Measurements from ENCODE around the gene STAP2.
A peak's percentile ranks its signal among the peaks of the same experiment; 100 is the strongest.

Gene STAP2

GRCh38 chr19:4376991-4377781, 38.6 kb upstream of the STAP2 start:
- Histone ChIP-seq H3K27ac (ENCODE audit: low read depth, low read length, poor library complexity, severe bottlenecking) (no peak overlapping the region), H3K4me3 (ENCODE audit: low read depth, low read length, poor library complexity, severe bottlenecking) (no peak overlapping the region), H3K4me2 (ENCODE audit: low read length) (no peak overlapping the region), H3K27me3 (ENCODE audit: insufficient read depth, low read length) (no peaks in the 10 kb centered on the region), H3F3A (ENCODE audit: insufficient read depth, low read length) (no peaks in the 10 kb centered on the region), H3K79me2 (ENCODE audit: insufficient read depth, low read length) (no peaks in the 10 kb centered on the region), H3K9me3 (ENCODE audit: low read length) (no peaks in the 10 kb centered on the region), H3K9ac (ENCODE audit: low read length) (no peak overlapping the region), H3K4me1 (ENCODE audit: insufficient read depth, low read length, severe bottlenecking) (peaks cover 36% of the 10 kb centered on the region), H3K36me3 (ENCODE audit: insufficient read depth, low read length) (peaks cover 6% of the 10 kb centered on the region; the same call in 1 of the 2 replicates), H4K20me1 (ENCODE audit: insufficient read depth, low read length) (no peaks in the 10 kb centered on the region), H2AFZ (ENCODE audit: low read length) (no peak overlapping the region), H3K9me2 (ENCODE audit: low read depth, low read length) (no peaks in the 10 kb centered on the region)
- TF ChIP-seq CTCF (IDR thresholded peaks at IDR 0.05; ENCODE audit: low read length) (no peak), EZH2 (IDR thresholded peaks at IDR 0.05; ENCODE audit: borderline replicate concordance, low read length) (no peak)

- Histone ChIP-seq H3F3A (ENCODE audit: insufficient read depth, low read length) (no peaks in the 10 kb centered on the region), H3K4me1 (ENCODE audit: insufficient read depth, low read length, severe bottlenecking) (peaks cover 36% of the 10 kb centered on the region), H2AFZ (ENCODE audit: low read length) (no peak overlapping the region), H3K4me2 (ENCODE audit: low read length) (no peak overlapping the region), H3K79me2 (ENCODE audit: insufficient read depth, low read length) (no peaks in the 10 kb centered on the region), H3K27me3 (ENCODE audit: insufficient read depth, low read length) (no peaks in the 10 kb centered on the region), H3K4me3 (ENCODE audit: low read depth, low read length, poor library complexity, severe bottlenecking) (no peak overlapping the region), H3K36me3 (ENCODE audit: insufficient read depth, low read length) (peaks cover 6% of the 10 kb centered on the region; the same call in 1 of the 2 replicates), H4K20me1 (ENCODE audit: insufficient read depth, low read length) (no peaks in the 10 kb centered on the region), H3K27ac (ENCODE audit: low read depth, low read length, poor library complexity, severe bottlenecking) (no peak overlapping the region), H3K9me2 (ENCODE audit: low read depth, low read length) (no peaks in the 10 kb centered on the region), H3K9ac (ENCODE audit: low read length) (no peak overlapping the region), H3K9me3 (ENCODE audit: low read length) (no peaks in the 10 kb centered on the region)
- TF ChIP-seq EZH2 (IDR thresholded peaks at IDR 0.05; ENCODE audit: borderline replicate concordance, low read length) (no peak), CTCF (IDR thresholded peaks at IDR 0.05; ENCODE audit: low read length) (no peak)
These were observed 38.0 kb upstream of the STAP2 start for GRCh38 chr19:4376671-4376990.

- Histone ChIP-seq H3K27me3 (ENCODE audit: insufficient read depth, low read length) (no peaks in the 10 kb centered on the region), H3K4me2 (ENCODE audit: low read length) (peak overlapping the region; percentile 13; the same call in 1 of the 2 replicates), H3F3A (ENCODE audit: insufficient read depth, low read length) (no peaks in the 10 kb centered on the region), H3K36me3 (ENCODE audit: insufficient read depth, low read length) (peaks cover 6% of the 10 kb centered on the region; the same call in 1 of the 2 replicates), H3K9me3 (ENCODE audit: low read length) (no peaks in the 10 kb centered on the region), H3K27ac (ENCODE audit: low read depth, low read length, poor library complexity, severe bottlenecking) (no peak overlapping the region), H3K79me2 (ENCODE audit: insufficient read depth, low read length) (no peaks in the 10 kb centered on the region), H3K4me1 (ENCODE audit: insufficient read depth, low read length, severe bottlenecking) (peaks cover 37% of the 10 kb centered on the region), H3K9ac (ENCODE audit: low read length) (no peak overlapping the region; the same call in 1 of the 2 replicates), H3K9me2 (ENCODE audit: low read depth, low read length) (no peaks in the 10 kb centered on the region), H3K4me3 (ENCODE audit: low read depth, low read length, poor library complexity, severe bottlenecking) (no peak overlapping the region), H2AFZ (ENCODE audit: low read length) (no peak overlapping the region), H4K20me1 (ENCODE audit: insufficient read depth, low read length) (no peaks in the 10 kb centered on the region)
- TF ChIP-seq EZH2 (IDR thresholded peaks at IDR 0.05; ENCODE audit: borderline replicate concordance, low read length) (no peak), CTCF (IDR thresholded peaks at IDR 0.05; ENCODE audit: low read length) (no peak)
These were observed 37.5 kb upstream of the STAP2 start for GRCh38 chr19:4376028-4376670.
